IPS DF 4.7 (cell line): ENCODE measurements around the gene XCR1.

ENCODE experiments used
- DNase-seq: peaks from one replicate; pipeline ENCODE4 v3.0.0-alpha.2; 2013; ENCODE audit warnings: low spot score; ENCODE audit errors: extremely low read depth

XCR1 gene

GRCh38 chr3:45984331-45985312 lies 42.7 kb downstream of the XCR1 start:
- no peak for DNase-seq

- DNase-seq = no peak
Measured at GRCh38 chr3:45983770-45984169, 43.5 kb downstream of the XCR1 start.

GRCh38 chr3:45981346-45982074 lies 45.8 kb downstream of the XCR1 start:
- DNase-seq = no peak

- no peak for DNase-seq
Measured at GRCh38 chr3:45980819-45981218, 46.5 kb downstream of the XCR1 start.

- DNase-seq = no peak
Measured at GRCh38 chr3:45980229-45980813, 47.0 kb downstream of the XCR1 start.

GRCh38 chr3:45979378-45979777 lies 47.9 kb downstream of the XCR1 start:
- DNase-seq = no peak

GRCh38 chr3:45978006-45978761 lies 49.1 kb downstream of the XCR1 start:
- no peak for DNase-seq

GRCh38 chr3:45976191-45977091 lies 50.8 kb downstream of the XCR1 start:
- DNase-seq = no peak

GRCh38 chr3:45975686-45976085 lies 51.6 kb downstream of the XCR1 start:
- no peak for DNase-seq

- DNase-seq = no peak
Measured at GRCh38 chr3:45974686-45975085, 52.6 kb downstream of the XCR1 start.

- DNase-seq = no peak
Measured at GRCh38 chr3:45972534-45973402, 54.5 kb downstream of the XCR1 start.

- DNase-seq = no peak
Measured at GRCh38 chr3:45969953-45970352, 57.3 kb downstream of the XCR1 start.

- DNase-seq = no peak
Measured at GRCh38 chr3:45969116-45969515, 58.2 kb downstream of the XCR1 start.

- DNase-seq = no peak
Measured at GRCh38 chr3:45968706-45969105, 58.6 kb downstream of the XCR1 start.

GRCh38 chr3:45968149-45968548 lies 59.1 kb downstream of the XCR1 start:
- DNase-seq = no peak

GRCh38 chr3:45967724-45968123 lies 59.6 kb downstream of the XCR1 start:
- no peak for DNase-seq
